ENCODE data around the gene USP53.

USP53 gene

GRCh38 chr4:119190354-119190753 is 22.2 kb upstream of the USP53 start:
- H4K91ac ChIP-seq (ENCODE audit: low read length): no peak overlapping the region
- 100% methylated on average over 2 of the region's 2 CpGs for WGBS

GRCh38 chr4:119191505-119191904 is 21.0 kb upstream of the USP53 start:
- 100% methylated on average over 2 of the region's 3 CpGs for WGBS
- H3K79me1 ChIP-seq (replicated peaks; ENCODE audit: low read length, poor library complexity, severe bottlenecking): no peaks in the 10 kb centered on the region
- H3K9ac ChIP-seq (ENCODE audit: low read length): no peak overlapping the region
- no peaks in the 10 kb centered on the region for H3K4me1 ChIP-seq (ENCODE audit: control insufficient read depth, insufficient read depth, low read depth, low read length)
- no peak overlapping the region for H3K27ac ChIP-seq (ENCODE audit: low read length, poor library complexity, severe bottlenecking)
- no peaks in the 10 kb centered on the region for H3K27me3 ChIP-seq (ENCODE audit: control insufficient read depth in 1 of 2, insufficient read depth in 1 of 2, low read length in 2 of 2)
- no peak overlapping the region for H3K14ac ChIP-seq (ENCODE audit: low read length in 2 of 2)
- H3K4me3 ChIP-seq (ENCODE audit: insufficient read depth in 1 of 2, low read depth in 1 of 2, low read length in 2 of 2): no peak overlapping the region
- no peaks in the 10 kb centered on the region for H3K9me3 ChIP-seq (ENCODE audit: control insufficient read depth, low read length)
- H3K23ac ChIP-seq (ENCODE audit: low read length in 2 of 2): no peak overlapping the region
- no peak overlapping the region for H4K8ac ChIP-seq (ENCODE audit: low read length)
- no peak overlapping the region for H3K18ac ChIP-seq (ENCODE audit: low read depth in 1 of 2, low read length in 2 of 2)
- no peak for DNase-seq
- no peak overlapping the region for H2BK12ac ChIP-seq (ENCODE audit: low read length in 2 of 2)
- no peak overlapping the region for H2AK5ac ChIP-seq (ENCODE audit: low read length, severe bottlenecking)
- no peaks in the 10 kb centered on the region for H3K36me3 ChIP-seq (ENCODE audit: control insufficient read depth in 1 of 2, insufficient read depth in 2 of 2, low read depth in 1 of 2, low read length in 2 of 2)
- H3K4me2 ChIP-seq (ENCODE audit: low read length, poor library complexity, severe bottlenecking): no peak overlapping the region
- H2BK15ac ChIP-seq (ENCODE audit: low read depth, poor library complexity, severe bottlenecking): no peak overlapping the region
- no peak overlapping the region for H2BK5ac ChIP-seq (ENCODE audit: low read depth, low read length, poor library complexity, severe bottlenecking)
- H3K4ac ChIP-seq (ENCODE audit: low read depth in 1 of 2, low read length in 2 of 2): no peak overlapping the region
- H4K91ac ChIP-seq (ENCODE audit: low read length): no peak overlapping the region
- no peak overlapping the region for H2AFZ ChIP-seq (ENCODE audit: low read depth, low read length)
- H2BK120ac ChIP-seq (ENCODE audit: low read depth, low read length): no peak overlapping the region

More at GRCh38 chr4:119190354-119190753, 22.2 kb upstream of the USP53 start:
- Histone ChIP-seq H3K27ac (ENCODE audit: low read length, poor library complexity, severe bottlenecking) (no peak overlapping the region), H3K4ac (ENCODE audit: low read depth in 1 of 2, low read length in 2 of 2) (no peak overlapping the region), H3K23ac (ENCODE audit: low read length in 2 of 2) (no peak overlapping the region), H4K8ac (ENCODE audit: low read length) (no peak overlapping the region), H3K4me3 (ENCODE audit: insufficient read depth in 1 of 2, low read depth in 1 of 2, low read length in 2 of 2) (no peak overlapping the region), H3K79me1 (replicated peaks; ENCODE audit: low read length, poor library complexity, severe bottlenecking) (no peaks in the 10 kb centered on the region), H2AFZ (ENCODE audit: low read depth, low read length) (no peak overlapping the region), H2AK5ac (ENCODE audit: low read length, severe bottlenecking) (no peak overlapping the region), H3K9ac (ENCODE audit: low read length) (no peak overlapping the region), H2BK12ac (ENCODE audit: low read length in 2 of 2) (no peak overlapping the region), H3K4me1 (ENCODE audit: control insufficient read depth, insufficient read depth, low read depth, low read length) (no peaks in the 10 kb centered on the region), H2BK5ac (ENCODE audit: low read depth, low read length, poor library complexity, severe bottlenecking) (no peak overlapping the region), H3K36me3 (ENCODE audit: control insufficient read depth in 1 of 2, insufficient read depth in 2 of 2, low read depth in 1 of 2, low read length in 2 of 2) (no peaks in the 10 kb centered on the region), H3K18ac (ENCODE audit: low read depth in 1 of 2, low read length in 2 of 2) (no peak overlapping the region), H3K14ac (ENCODE audit: low read length in 2 of 2) (no peak overlapping the region), H2BK120ac (ENCODE audit: low read depth, low read length) (no peak overlapping the region), H3K4me2 (ENCODE audit: low read length, poor library complexity, severe bottlenecking) (no peak overlapping the region), H3K27me3 (ENCODE audit: control insufficient read depth in 1 of 2, insufficient read depth in 1 of 2, low read length in 2 of 2) (no peaks in the 10 kb centered on the region), H3K9me3 (ENCODE audit: control insufficient read depth, low read length) (no peaks in the 10 kb centered on the region), H2BK15ac (ENCODE audit: low read depth, poor library complexity, severe bottlenecking) (no peak overlapping the region)
- no peak for DNase-seq

DNA sequence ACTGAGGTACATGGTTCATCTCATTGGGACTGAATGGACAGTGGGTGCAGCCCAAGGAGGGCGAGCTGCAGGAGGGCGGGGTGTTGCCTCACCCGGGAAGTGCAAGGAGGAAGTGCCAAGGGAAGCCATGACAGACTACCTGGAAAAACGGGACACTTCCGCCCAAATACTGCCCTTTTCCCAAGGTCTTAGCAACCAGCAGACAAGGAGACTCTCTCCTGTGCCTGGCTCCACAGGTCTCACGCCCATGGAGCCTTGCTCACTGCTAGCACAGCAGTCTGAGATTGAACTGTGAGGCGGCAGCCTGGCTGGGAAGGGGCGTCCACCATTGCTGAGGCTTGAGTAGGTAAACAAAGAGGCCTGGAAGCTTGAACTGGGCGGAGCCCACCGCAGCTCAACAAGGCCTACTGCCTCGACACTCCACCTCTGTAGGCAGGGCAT is 14.7 kb upstream of the USP53 start:
- Histone ChIP-seq H3K9me3 (ENCODE audit: control insufficient read depth, low read length) (no peaks in the 10 kb centered on the region), H3K23ac (ENCODE audit: low read length in 2 of 2) (no peak overlapping the region), H2BK12ac (ENCODE audit: low read length in 2 of 2) (no peak overlapping the region), H3K4ac (ENCODE audit: low read depth in 1 of 2, low read length in 2 of 2) (no peak overlapping the region), H3K4me1 (ENCODE audit: control insufficient read depth, insufficient read depth, low read depth, low read length) (no peaks in the 10 kb centered on the region), H3K4me3 (ENCODE audit: insufficient read depth in 1 of 2, low read depth in 1 of 2, low read length in 2 of 2) (no peak overlapping the region), H3K4me2 (ENCODE audit: low read length, poor library complexity, severe bottlenecking) (no peak overlapping the region), H2AFZ (ENCODE audit: low read depth, low read length) (no peak overlapping the region), H3K27ac (ENCODE audit: low read length, poor library complexity, severe bottlenecking) (no peak overlapping the region), H2AK5ac (ENCODE audit: low read length, severe bottlenecking) (no peak overlapping the region), H2BK5ac (ENCODE audit: low read depth, low read length, poor library complexity, severe bottlenecking) (no peak overlapping the region), H2BK15ac (ENCODE audit: low read depth, poor library complexity, severe bottlenecking) (no peak overlapping the region), H2BK120ac (ENCODE audit: low read depth, low read length) (no peak overlapping the region), H3K79me1 (replicated peaks; ENCODE audit: low read length, poor library complexity, severe bottlenecking) (no peaks in the 10 kb centered on the region), H3K27me3 (ENCODE audit: control insufficient read depth in 1 of 2, insufficient read depth in 1 of 2, low read length in 2 of 2) (no peaks in the 10 kb centered on the region), H4K8ac (ENCODE audit: low read length) (no peak overlapping the region), H4K91ac (ENCODE audit: low read length) (no peak overlapping the region), H3K14ac (ENCODE audit: low read length in 2 of 2) (no peak overlapping the region), H3K36me3 (ENCODE audit: control insufficient read depth in 1 of 2, insufficient read depth in 2 of 2, low read depth in 1 of 2, low read length in 2 of 2) (no peaks in the 10 kb centered on the region), H3K9ac (ENCODE audit: low read length) (no peak overlapping the region), H3K18ac (ENCODE audit: low read depth in 1 of 2, low read length in 2 of 2) (no peak overlapping the region)
- no peak for DNase-seq
- WGBS: 94% methylated on average over 11 of the region's 11 CpGs

DNA sequence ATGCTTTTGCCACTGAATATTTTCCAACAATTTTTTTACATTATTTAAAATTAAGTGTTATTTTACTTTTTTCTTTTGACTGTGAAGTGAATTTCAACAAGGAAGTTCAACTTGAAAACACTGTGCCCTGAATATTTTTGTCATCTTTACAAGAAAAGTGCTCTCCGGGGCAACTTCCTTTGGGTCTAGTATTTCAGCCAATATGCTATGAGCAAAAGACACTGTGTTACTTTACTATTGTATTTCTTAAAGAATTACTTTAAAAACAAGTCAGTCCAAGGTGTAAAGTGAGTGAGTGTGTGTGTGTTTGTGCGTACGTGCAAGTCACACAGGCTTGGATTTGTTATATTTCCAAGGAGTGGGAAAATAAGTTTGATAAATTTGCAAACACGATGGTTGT is 7.6 kb upstream of the USP53 start:
- Histone ChIP-seq H3K4me3 (ENCODE audit: insufficient read depth in 1 of 2, low read depth in 1 of 2, low read length in 2 of 2) (no peak overlapping the region), H4K91ac (ENCODE audit: low read length) (no peak overlapping the region), H3K36me3 (ENCODE audit: control insufficient read depth in 1 of 2, insufficient read depth in 2 of 2, low read depth in 1 of 2, low read length in 2 of 2) (no peaks in the 10 kb centered on the region), H3K4ac (ENCODE audit: low read depth in 1 of 2, low read length in 2 of 2) (no peak overlapping the region), H2BK15ac (ENCODE audit: low read depth, poor library complexity, severe bottlenecking) (no peak overlapping the region), H2BK5ac (ENCODE audit: low read depth, low read length, poor library complexity, severe bottlenecking) (no peak overlapping the region), H3K79me1 (replicated peaks; ENCODE audit: low read length, poor library complexity, severe bottlenecking) (no peaks in the 10 kb centered on the region), H2BK120ac (ENCODE audit: low read depth, low read length) (no peak overlapping the region), H3K9me3 (ENCODE audit: control insufficient read depth, low read length) (no peaks in the 10 kb centered on the region), H3K27me3 (ENCODE audit: control insufficient read depth in 1 of 2, insufficient read depth in 1 of 2, low read length in 2 of 2) (no peaks in the 10 kb centered on the region), H2AK5ac (ENCODE audit: low read length, severe bottlenecking) (no peak overlapping the region), H2BK12ac (ENCODE audit: low read length in 2 of 2) (no peak overlapping the region), H3K18ac (ENCODE audit: low read depth in 1 of 2, low read length in 2 of 2) (no peak overlapping the region), H2AFZ (ENCODE audit: low read depth, low read length) (no peak overlapping the region), H4K8ac (ENCODE audit: low read length) (no peak overlapping the region), H3K23ac (ENCODE audit: low read length in 2 of 2) (no peak overlapping the region), H3K4me1 (ENCODE audit: control insufficient read depth, insufficient read depth, low read depth, low read length) (no peaks in the 10 kb centered on the region), H3K9ac (ENCODE audit: low read length) (peak overlapping the region; percentile 71), H3K27ac (ENCODE audit: low read length, poor library complexity, severe bottlenecking) (no peak overlapping the region), H3K14ac (ENCODE audit: low read length in 2 of 2) (no peak overlapping the region), H3K4me2 (ENCODE audit: low read length, poor library complexity, severe bottlenecking) (no peak overlapping the region)
- WGBS: 94% methylated on average over 2 of the region's 4 CpGs
- no peak for DNase-seq

Measured in mesenchymal stem cell (in vitro differentiated cells and primary cell).